Uterus (tissue), 2 donors: ENCODE results near the gene SMARCC1.

ENCODE experiments used
- CTCF ChIP-seq, 4 experiments: fragments of 200-600 bp in 2 of 4; fragments of 450-650 bp in 2 of 4; sonication (generic) in 2 of 4; IDR thresholded peaks; one replicate each; pipeline ENCODE4 v1.5.1; 2016 to 2019; ENCODE audit warnings: antibody characterized with exemption in 4 of 4, mild to moderate bottlenecking in 2 of 4, moderate library complexity in 1 of 4
- POLR2A ChIP-seq, 2 donors: fragments of 450-650 bp; IDR thresholded peaks; one replicate each; pipeline ENCODE4 v1.6.1; 2016; ENCODE audit warnings: antibody characterized with exemption in 2 of 2, mild to moderate bottlenecking in 1 of 2, moderate library complexity in 1 of 2

GRCh38 chr3:47761046-47761445 is 20.6 kb downstream of the SMARCC1 start:
- TF ChIP-seq CTCF (IDR thresholded peaks at IDR 0.05): no peak
- TF ChIP-seq POLR2A (IDR thresholded peaks at IDR 0.05): no peak
